PC-9 (cell line): ENCODE measurements around the gene MYO3B. TPM values are rescaled to one million over a fixed set of nuclear protein-coding genes. Genes with fewer than 3 reads are reported as not detected.
A peak's percentile ranks its signal among the peaks of the same experiment; 100 is the strongest.

Experiments
- BruUV-seq: library from RNA; stranded (reverse); fragments of 400-500 nt; replicated peaks from 2 replicates; lab custom pipeline; 2021; lab: Mats Ljungman, UMichigan
- CTCF ChIA-PET: fragments of 300-600 bp; sonication (Branson Sonifier 250); formaldehyde crosslinking; loops from one replicate; lab custom pipeline; 2022; ENCODE audit warnings: antibody characterized with exemption; lab: Charles Lee
- POLR2A ChIA-PET: fragments of 300-600 bp; sonication (Branson Sonifier 250); formaldehyde crosslinking; loops from one replicate; lab custom pipeline; 2022; ENCODE audit warnings: antibody characterized with exemption; ENCODE audit not compliant: unreplicated experiment; lab: Charles Lee
- DNase-seq, 2 experiments: peaks; one replicate each; pipeline versions ENCODE4 v3.0.0 to v3.0.0-alpha.2; 2015 to 2022; ENCODE audit warnings: mixed read lengths in 1 of 2
- H2AFZ ChIP-seq: fragments of 200-600 bp; sonication (generic); 2 replicates; pipeline ENCODE4 v1.8.1; 2017; ENCODE audit warnings: antibody characterized with exemption
- H3F3A ChIP-seq: fragments of 200-600 bp; sonication (generic); 2 replicates; pipeline ENCODE4 v1.8.1; 2017; ENCODE audit warnings: antibody characterized with exemption, mild to moderate bottlenecking, low read depth; ENCODE audit not compliant: insufficient read depth
- H3K27ac ChIP-seq: fragments of 200-600 bp; sonication (generic); 2 replicates; pipeline ENCODE4 v1.6.1; 2016; ENCODE audit warnings: mixed run types
- H3K27me3 ChIP-seq: fragments of 200-600 bp; sonication (generic); 2 replicates; pipeline ENCODE4 v1.6.1; 2016; ENCODE audit warnings: low read depth, mixed run types; ENCODE audit not compliant: insufficient read depth
- H3K36me3 ChIP-seq: fragments of 200-600 bp; sonication (generic); 2 replicates; pipeline ENCODE4 v1.6.1; 2016; ENCODE audit warnings: low read depth, mixed run types
- H3K4me1 ChIP-seq: fragments of 200-600 bp; sonication (generic); replicated peaks from 2 replicates; pipeline ENCODE4 v1.6.1; 2016; ENCODE audit warnings: mixed run types; ENCODE audit not compliant: insufficient read depth
- H3K4me2 ChIP-seq: fragments of 200-600 bp; sonication (generic); 2 replicates; pipeline ENCODE4 v1.6.1; 2017; ENCODE audit warnings: mixed run types
- H3K4me3 ChIP-seq: fragments of 200-600 bp; sonication (generic); 2 replicates; pipeline ENCODE4 v1.6.1; 2016; ENCODE audit warnings: mixed run types
- H3K79me2 ChIP-seq: fragments of 200-600 bp; sonication (generic); 2 replicates; pipeline ENCODE4 v1.6.1; 2017; ENCODE audit warnings: low read depth, mixed run types
- H3K9me2 ChIP-seq: fragments of 200-600 bp; sonication (generic); 2 replicates; pipeline ENCODE4 v1.8.1; 2017; ENCODE audit warnings: mild to moderate bottlenecking; ENCODE audit not compliant: insufficient read depth
- H3K9me3 ChIP-seq: fragments of 200-600 bp; sonication (generic); 2 replicates; pipeline ENCODE4 v1.8.1; 2016; ENCODE audit warnings: low read depth; ENCODE audit not compliant: insufficient read depth
- H4K20me1 ChIP-seq: fragments of 200-600 bp; sonication (generic); 2 replicates; pipeline ENCODE4 v1.8.1; 2017; ENCODE audit not compliant: insufficient read depth
- CTCF ChIP-seq: fragments of 200-600 bp; sonication (generic); conservative IDR thresholded peaks from 2 replicates; pipeline ENCODE4 v1.6.1; 2017; ENCODE audit warnings: mixed run types, antibody characterized with exemption, mild to moderate bottlenecking, moderate library complexity
- EZH2 ChIP-seq: fragments of 200-600 bp; sonication (generic); IDR thresholded peaks from 2 replicates; pipeline ENCODE4 v1.8.0; 2017; ENCODE audit warnings: antibody characterized with exemption, low read depth
- intact Hi-C: fragments of 100-400 bp; cut with micrococcal nuclease; formaldehyde crosslinking; loops from one replicate; pipeline ENCODE4 v1.10.0; 2022; ENCODE audit not compliant: unreplicated experiment
- total RNA-seq: library from RNA; stranded (reverse); gene quantifications from 2 replicates; pipeline ENCODE4 v1.2.3, GENCODE V29; 2021

The MYO3B gene
- total RNA-seq, 1 experiment from 2014 or later: 5.3 TPM

DNA sequence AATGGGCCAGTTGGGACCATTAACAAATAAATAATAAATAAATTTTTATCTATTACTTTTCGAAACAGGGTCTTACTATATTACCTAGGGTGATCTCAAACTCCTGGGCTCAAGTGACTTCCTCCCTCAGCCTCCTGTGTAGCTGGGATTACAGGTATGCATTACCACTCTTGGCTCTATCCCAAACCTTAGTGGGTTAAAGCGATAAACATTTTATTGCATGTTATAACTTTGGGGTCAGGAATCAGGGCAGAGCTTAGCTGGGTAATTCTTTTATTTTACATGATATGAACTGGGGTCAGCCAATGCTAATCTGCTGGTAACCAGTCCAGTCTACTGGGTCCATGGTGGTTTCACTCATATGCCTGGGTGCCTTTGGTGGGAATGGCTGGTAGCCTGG is 127.8 kb downstream of the MYO3B start:
- intact Hi-C loops: no loop called here
- ChIA-PET POLR2A (no interaction called here), CTCF (no interaction called here)
- H2AFZ ChIP-seq: no peak overlapping the region
- H3K79me2 ChIP-seq: no peaks in the 10 kb centered on the region
- H3K27ac ChIP-seq: no peak overlapping the region
- H3K36me3 ChIP-seq: no peaks in the 10 kb centered on the region
- no peak overlapping the region for H3K4me3 ChIP-seq
- no peaks in the 10 kb centered on the region for H4K20me1 ChIP-seq
- H3K4me2 ChIP-seq: no peak overlapping the region
- no peaks in the 10 kb centered on the region for H3K9me3 ChIP-seq
- H3F3A ChIP-seq: no peaks in the 10 kb centered on the region; the same call in 1 of the 2 replicates
- BruUV-seq: no TSS peak
- H3K9me2 ChIP-seq: peaks cover 4% of the 10 kb centered on the region
- TF ChIP-seq CTCF (no peak), EZH2 (no peak)
- no peak for DNase-seq
- H3K4me1 ChIP-seq: peaks cover 6% of the 10 kb centered on the region; the same call in 1 of the 2 replicates
- no peaks in the 10 kb centered on the region for H3K27me3 ChIP-seq

DNA sequence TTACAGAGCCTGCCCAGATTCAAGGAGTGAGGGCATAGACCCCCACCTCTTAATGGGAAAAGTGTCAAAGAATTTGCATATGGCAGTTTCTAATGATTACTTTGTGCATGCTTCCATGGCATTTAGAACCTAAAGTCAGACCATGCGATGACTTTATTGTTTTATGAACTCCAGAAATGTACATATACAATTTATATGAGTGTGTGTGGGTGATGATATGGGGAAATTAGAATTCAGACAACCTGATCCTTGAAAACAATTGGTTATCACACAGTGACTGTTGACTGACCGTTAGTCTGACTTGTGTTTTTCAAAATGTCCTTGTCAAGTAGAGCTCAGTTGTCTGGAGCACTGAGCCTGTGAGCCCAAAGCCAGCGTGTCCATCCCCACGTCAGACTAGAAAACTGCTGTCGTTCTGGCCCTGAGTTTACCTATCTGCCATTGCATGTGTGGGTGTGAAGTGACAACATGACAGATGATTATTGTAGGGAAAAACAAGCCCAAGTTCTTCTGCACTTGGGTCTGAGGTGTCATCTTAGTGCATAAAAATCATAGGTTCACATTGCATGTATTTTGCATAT is 128.4 kb downstream of the MYO3B start:
- no TSS peak for BruUV-seq
- Histone ChIP-seq H3K4me1 (peaks cover 10% of the 10 kb centered on the region; the same call in 1 of the 2 replicates), H3K79me2 (no peaks in the 10 kb centered on the region), H3K4me2 (no peak overlapping the region), H2AFZ (no peak overlapping the region), H4K20me1 (no peaks in the 10 kb centered on the region), H3K27ac (no peak overlapping the region), H3K9me3 (no peaks in the 10 kb centered on the region), H3K27me3 (no peaks in the 10 kb centered on the region), H3F3A (peaks cover 3% of the 10 kb centered on the region; the same call in 1 of the 2 replicates), H3K36me3 (no peaks in the 10 kb centered on the region), H3K9me2 (peaks cover 4% of the 10 kb centered on the region), H3K4me3 (no peak overlapping the region)
- no peak for DNase-seq
- ChIA-PET CTCF (no interaction called here), POLR2A (no interaction called here)
- intact Hi-C loops: no loop called here
- TF ChIP-seq EZH2 (no peak), CTCF (no peak)

DNA sequence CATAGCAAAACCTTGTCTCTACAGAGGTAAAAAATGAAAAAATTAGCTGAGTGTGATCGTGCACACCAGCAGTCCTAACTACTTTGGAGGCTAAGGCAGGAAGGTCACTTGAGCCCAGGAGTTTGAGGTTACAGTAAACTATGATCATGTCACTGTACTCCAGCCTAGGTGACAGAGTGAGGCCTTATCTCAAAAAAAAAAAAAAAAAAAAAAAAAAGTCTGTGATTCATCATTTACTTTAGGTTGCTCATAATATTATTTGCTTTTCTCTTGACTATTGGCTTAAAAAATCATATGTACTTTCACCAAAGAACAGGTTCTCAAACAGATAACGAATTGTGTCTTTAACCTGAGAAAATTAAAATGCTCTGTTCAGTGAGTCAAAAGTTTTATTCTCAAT is 129.1 kb downstream of the MYO3B start:
- no peak overlapping the region for H2AFZ ChIP-seq
- H3F3A ChIP-seq: peaks cover 3% of the 10 kb centered on the region; the same call in 1 of the 2 replicates
- H3K4me2 ChIP-seq: 0 out of 2 replicates have a peak overlapping the region, but pooled peaks have one; percentile 3
- ChIA-PET POLR2A (no interaction called here), CTCF (no interaction called here)
- intact Hi-C loops: no loop called here
- peaks cover 4% of the 10 kb centered on the region for H3K9me2 ChIP-seq
- TF ChIP-seq EZH2 (no peak), CTCF (no peak)
- H3K4me1 ChIP-seq: peaks cover 14% of the 10 kb centered on the region; the same call in 1 of the 2 replicates
- peak in 1 of 2 experiments; percentile 45 for DNase-seq
- no peaks in the 10 kb centered on the region for H3K9me3 ChIP-seq
- no peaks in the 10 kb centered on the region for H3K36me3 ChIP-seq
- no peaks in the 10 kb centered on the region for H4K20me1 ChIP-seq
- H3K27ac ChIP-seq: no peak overlapping the region
- BruUV-seq: no TSS peak
- H3K79me2 ChIP-seq: no peaks in the 10 kb centered on the region
- no peaks in the 10 kb centered on the region for H3K27me3 ChIP-seq
- H3K4me3 ChIP-seq: no peak overlapping the region
